ENCODE measurements around the gene PHOSPHO2. TPM values are rescaled to one million over a fixed set of nuclear protein-coding genes. Genes with fewer than 3 reads are reported as not detected.

PHOSPHO2 gene
- total and polyA plus RNA-seq, 9 of the 15 experiments (the other 6 are each of a cell fraction or from before 2014, with no cell fraction given): 7.8 to 19.1 (median 11.7) TPM

GRCh38 chr2:169711751-169712509, 17.7 kb downstream of the PHOSPHO2 start (continued):
- TF ChIP-seq NRF1 (conservative IDR thresholded peaks at IDR 0.05 in 1 of 2, IDR thresholded peaks at IDR 0.05 in 1 of 2) (no peak), NR2C1 (IDR thresholded peaks at IDR 0.05) (no peak), NR2C1 (tag; IDR thresholded peaks at IDR 0.05) (peak; percentile 98), CHD7 (IDR thresholded peaks at IDR 0.05; ENCODE audit: low read depth, low read length) (no peak), ZNF23 (CRISPR knock-in tag; IDR thresholded peaks at IDR 0.05) (peak; percentile 91), DIDO1 (tag; IDR thresholded peaks at IDR 0.05; ENCODE audit: low read depth) (peak; percentile 98), ZBTB9 (CRISPR knock-in tag; IDR thresholded peaks at IDR 0.05) (peak; percentile 100), ZNF3 (CRISPR knock-in tag; IDR thresholded peaks at IDR 0.05) (no peak), SMARCA4 (IDR thresholded peaks at IDR 0.05) (peak; percentile 37; the same call in 1 of the 2 replicates), ZBTB49 (CRISPR knock-in tag; IDR thresholded peaks at IDR 0.05; ENCODE audit: borderline replicate concordance) (no peak)
